ENCODE data around the gene ASB10. TPM values are rescaled to one million over a fixed set of nuclear protein-coding genes. Genes with fewer than 3 reads are reported as not detected.

Gene ASB10
- total RNA-seq, 2 donors from 2014 or later: not detected

DNA sequence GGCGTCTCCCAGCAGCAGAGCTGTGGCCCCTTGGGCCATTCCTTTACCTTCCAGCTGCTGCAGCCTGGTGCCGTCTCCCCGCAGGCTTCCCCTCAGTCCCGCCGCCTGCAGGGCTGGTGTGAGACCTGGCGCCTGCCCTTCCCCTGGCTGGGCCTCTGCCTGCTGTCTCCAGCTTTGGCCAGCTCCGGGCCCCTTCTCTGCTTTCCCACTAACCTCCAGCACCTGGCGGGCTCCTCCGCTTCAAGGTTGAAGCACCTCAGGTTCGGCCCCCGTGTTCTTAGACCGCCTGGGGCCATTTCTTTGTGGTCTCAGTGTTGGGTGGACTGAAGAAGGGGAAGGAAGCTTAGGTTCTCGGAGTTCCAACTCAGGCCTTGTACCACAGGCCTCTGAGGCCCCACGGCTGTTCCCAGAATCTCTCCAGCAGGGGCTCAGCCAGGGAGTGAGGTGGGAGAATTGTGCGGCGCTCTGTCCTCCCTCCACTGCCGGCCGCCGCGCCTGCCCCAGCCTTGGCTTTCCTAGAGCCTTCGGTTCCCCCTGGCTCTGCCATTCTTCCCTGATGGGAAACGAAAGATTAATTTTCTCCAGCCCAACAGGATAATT is 49.9 kb downstream of the ASB10 start:
- peak in 1 of 2 donors; percentile 48 for DNase-seq (ENCODE audit: low spot score in 2 of 2)
- no peak for ATAC-seq
- Mint-ChIP-seq H3K36me3 (no peaks in the 10 kb centered on the region), H3K27ac (no peak overlapping the region), H3K9me3 (no peaks in the 10 kb centered on the region)

DNA sequence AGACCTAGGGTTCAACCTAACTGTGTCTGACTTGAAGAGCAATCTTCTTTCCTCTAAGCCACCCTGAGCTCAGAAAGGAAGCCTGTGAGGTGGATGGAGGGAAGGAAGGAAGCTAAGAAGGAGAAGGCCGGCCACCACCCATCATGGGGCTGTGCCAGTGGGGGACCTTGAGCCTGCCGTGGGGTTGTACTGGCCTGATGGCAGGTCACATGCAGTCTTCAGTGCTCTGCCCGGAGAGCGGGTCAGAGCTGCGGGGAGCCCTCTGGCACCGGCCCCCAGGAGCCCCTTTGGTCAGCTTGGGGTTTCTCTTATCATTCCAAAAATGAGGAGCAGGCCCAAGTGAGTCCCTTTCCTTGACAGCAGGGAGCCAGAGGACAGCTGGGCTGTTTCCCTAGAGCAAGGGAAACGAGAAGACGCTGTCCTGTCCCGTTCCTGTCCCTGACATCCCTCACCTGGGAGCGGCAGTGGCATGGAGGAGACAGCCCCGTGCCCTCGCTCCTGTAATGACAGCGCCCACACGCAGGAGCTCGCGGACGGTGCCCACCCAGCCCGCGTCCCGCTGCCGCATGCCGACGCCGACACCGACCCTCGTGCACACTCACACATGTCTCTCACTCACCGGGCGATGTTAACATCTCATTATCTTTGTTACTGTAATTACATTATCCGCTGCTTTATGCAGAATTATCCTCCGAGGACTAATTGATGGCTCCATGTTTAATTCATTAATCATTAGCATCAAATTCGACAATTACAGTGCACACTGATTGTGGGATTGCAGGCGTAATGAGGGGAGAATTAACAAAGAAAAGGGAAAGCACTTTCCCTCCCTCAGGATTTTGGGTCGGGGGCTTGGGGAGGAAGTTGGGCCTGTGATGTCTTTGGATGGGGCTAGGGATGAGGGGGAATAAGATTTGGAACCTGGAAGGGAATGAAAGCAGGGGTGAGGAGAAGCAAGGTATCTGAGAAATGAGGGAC is 50.9 kb downstream of the ASB10 start:
- no peak overlapping the region for H3K27ac Mint-ChIP-seq
- no peaks in the 10 kb centered on the region for H3K9me3 Mint-ChIP-seq
- no peaks in the 10 kb centered on the region for H3K36me3 Mint-ChIP-seq
- no peak for DNase-seq (ENCODE audit: low spot score in 2 of 2)
- no peak for ATAC-seq

DNA sequence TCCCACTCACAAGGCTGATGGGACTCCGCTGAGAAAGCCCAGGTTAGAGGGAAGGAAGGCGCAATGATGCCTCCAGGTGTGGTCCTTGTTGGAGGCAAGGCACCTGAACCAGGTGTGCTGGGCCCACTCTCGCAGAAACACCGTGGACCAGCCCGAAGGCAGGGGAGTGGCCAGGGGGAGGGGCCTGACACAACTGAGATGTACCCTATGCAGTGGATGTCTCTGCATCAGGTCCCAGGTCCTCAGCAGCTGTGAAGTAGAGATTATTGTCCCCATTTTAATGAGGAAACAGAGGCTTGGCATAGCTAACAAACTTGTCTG is 51.6 kb downstream of the ASB10 start:
- Mint-ChIP-seq H3K36me3 (no peaks in the 10 kb centered on the region), H3K27ac (peak overlapping the region in 1 of 2 donors; percentile 52), H3K9me3 (no peaks in the 10 kb centered on the region)
- ATAC-seq (no peak), DNase-seq (ENCODE audit: low spot score in 2 of 2) (no peak)

DNA sequence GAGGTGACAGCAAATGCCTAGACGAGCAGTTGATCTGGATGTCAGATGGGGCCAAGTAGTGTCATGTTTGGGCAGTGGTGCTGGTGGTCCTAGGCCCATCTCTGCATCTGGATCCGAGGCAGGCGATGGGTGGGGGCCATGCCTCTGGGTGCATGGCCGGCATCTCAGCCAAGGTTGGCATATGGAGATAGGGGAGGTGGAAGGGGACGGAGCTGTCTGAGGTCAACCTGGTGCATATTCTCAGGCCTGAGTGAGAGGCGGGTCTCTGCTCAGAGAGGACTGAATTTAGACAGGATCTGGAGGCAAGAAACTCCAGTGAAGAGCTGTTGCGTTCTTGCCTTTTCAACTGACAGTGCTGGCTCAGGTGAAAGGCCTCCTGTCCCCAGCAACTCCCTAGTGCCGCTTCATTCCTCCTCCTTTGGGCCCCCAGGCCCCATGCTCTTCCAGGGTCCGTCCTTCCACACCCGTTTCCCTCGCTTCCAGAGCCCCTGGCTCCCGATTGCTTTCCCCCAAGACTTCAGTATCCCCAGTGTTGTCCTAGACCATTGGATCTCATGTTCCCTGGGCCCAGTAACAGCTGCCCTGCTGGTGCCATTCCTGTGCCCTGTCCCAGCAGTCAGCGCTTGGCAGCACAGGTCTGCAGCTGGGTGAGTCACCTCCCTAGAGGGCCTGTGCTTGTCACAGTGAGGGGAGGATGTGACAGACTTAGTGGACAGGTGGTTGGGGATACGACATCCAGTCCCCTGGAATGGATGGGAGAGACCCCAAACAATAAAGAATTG is 52.1 kb downstream of the ASB10 start:
- H3K9me3 Mint-ChIP-seq: no peaks in the 10 kb centered on the region
- ATAC-seq (no peak), DNase-seq (ENCODE audit: low spot score in 2 of 2) (no peak)
- H3K36me3 Mint-ChIP-seq: no peaks in the 10 kb centered on the region
- H3K27ac Mint-ChIP-seq: peak overlapping the region in 1 of 2 donors; percentile 52

DNA sequence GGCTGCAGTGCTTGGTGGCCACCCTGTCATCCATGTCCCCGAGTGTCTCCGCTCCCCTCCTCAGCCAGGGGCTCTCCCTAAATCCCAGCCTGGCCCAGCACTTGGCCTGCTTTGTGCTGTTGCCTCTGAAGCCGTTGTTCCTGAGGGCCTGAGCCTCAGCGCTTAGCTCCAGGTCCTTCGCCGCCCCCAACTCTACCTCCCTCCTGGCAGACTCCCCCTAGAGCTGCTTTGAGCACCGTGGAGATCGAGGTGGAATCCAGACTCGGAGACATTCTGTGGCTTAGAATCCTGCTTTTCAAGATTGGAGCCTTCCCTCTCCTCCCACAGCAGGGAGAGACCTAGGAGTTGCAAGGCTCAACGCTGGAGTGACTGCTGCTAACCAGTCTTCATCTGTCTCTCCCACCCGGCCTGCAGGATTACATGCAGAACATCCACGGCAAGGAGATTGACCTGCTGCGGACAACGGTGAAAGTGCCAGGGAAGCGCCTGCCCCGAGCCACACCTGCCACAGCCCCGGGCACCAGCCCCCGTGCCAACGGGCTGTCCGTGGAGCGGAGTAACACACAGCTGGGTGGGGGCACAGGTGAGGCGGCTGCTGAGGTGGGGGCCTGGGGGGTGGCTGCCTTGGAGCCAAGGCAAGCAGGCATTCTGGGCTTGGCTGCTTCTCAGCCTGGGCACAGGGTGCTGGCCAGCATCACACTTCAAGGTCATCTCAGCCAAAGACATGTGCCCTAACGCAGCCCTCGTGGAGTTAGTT is 52.9 kb downstream of the ASB10 start:
- Mint-ChIP-seq H3K36me3 (no peaks in the 10 kb centered on the region), H3K27ac (no peak overlapping the region), H3K9me3 (no peaks in the 10 kb centered on the region)
- ATAC-seq: no peak
- DNase-seq (ENCODE audit: low spot score in 2 of 2): no peak

DNA sequence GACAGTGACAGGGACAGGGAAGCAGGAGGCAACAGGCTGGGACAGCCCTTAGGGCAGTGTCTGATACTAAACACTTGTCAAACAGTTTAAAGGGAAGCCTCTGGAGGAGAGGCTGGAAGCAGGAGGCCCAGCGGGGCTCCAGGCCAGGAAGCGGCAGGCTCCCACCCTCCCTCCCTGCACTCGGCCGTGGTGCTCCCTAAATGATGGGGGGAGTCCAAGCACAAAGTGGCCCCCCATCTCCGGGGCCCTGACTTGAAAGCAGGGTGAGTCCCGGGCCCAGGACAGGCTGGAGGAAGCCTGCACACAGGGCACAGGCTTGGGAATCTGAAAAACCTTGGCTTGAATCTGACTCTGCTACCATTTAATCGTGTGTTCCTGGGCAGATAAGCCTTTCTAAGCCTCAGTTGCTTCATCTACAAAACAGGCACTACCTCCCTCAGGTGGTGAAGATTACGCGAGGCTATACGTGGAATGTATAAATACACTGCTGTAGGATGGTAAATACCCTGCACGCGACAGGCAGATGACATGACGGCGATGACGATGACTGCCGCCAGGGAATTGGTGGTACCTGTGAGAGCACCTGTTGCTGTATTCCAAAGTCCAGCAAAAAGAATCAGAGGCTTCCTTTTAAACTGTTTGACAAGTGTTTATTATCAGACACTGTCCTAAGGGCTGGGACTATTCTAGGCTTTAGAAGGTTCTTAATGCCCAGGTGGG is 53.6 kb downstream of the ASB10 start:
- H3K36me3 Mint-ChIP-seq: no peaks in the 10 kb centered on the region
- ATAC-seq (no peak), DNase-seq (ENCODE audit: low spot score in 2 of 2) (no peak)
- H3K9me3 Mint-ChIP-seq: no peaks in the 10 kb centered on the region
- peak overlapping the region in 1 of 2 donors; percentile 47 for H3K27ac Mint-ChIP-seq

DNA sequence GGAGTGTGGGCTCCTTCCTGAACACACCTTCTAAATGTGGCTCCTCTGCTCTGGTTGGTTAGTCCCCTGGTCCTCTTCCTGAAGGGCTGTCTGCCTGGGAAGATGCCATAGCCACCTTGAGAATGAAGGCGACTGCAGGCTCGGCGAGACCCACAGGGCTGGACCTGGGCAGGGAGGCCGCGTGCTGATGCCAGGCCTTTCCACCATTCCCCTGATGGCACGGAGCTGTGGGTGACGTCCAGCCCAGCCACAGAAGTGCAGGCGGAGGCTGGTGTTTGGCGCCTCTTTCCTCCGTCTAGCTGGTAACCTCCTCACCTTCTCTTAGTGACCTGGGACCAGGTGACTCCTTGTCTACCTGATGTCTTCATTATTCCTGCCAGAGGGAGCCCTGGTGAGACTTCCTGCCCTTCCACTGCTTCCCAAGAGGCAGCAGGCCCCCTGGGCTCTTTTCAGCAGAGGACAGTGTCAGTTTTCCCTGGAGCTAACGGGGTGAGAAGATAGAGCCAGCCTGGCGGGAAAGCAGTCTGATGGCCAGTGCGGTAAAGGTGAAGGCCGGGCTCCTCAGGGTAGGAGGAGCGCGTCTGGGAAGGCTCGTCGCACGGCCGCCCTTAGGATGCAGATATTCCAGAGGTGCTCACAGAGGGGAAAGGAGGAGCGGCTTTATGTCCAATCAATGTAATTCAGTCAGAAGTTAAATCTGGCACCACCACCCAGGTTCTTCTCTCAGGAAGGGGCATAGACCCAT is 54.4 kb downstream of the ASB10 start:
- Mint-ChIP-seq H3K9me3 (no peaks in the 10 kb centered on the region), H3K36me3 (no peaks in the 10 kb centered on the region), H3K27ac (peak overlapping the region in 1 of 2 donors; percentile 47)
- DNase-seq (ENCODE audit: low spot score in 2 of 2): no peak
- ATAC-seq: no peak

DNA sequence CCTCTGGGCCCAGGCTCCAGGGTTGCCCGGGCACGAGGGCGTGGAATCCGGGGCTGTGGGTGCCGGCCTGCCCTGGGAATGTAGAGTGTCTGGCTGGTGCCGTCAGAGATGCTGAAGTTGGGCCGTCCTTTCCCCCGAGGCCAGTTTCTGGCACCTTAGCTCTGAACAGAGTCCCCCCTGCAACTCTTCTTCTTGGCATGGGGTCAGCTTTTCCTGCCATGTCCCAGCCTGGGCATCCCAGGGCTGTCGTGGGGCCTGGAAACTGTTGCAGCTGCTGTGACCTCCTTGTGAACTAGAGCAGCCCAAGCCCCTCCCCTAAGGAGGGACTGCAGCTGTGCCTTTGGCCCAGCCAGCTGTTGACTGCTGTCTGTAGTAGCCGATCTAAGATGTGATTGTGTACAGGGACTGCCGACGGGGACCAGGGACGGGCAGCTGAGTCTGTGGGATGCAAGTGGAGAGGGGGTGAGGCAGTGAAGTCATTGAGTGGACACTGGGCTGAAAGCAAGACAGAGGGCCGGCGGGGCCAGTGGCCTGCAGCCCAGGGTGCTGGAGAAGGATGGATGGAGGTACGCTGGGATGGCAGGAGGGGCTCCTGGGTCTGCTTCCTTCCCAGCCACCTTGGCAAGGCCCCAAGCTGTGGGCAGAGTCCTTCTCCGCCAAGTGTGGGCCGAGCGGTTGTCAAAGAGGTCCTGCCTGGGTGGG is 55.3 kb downstream of the ASB10 start:
- DNase-seq (ENCODE audit: low spot score in 2 of 2): no peak
- no peaks in the 10 kb centered on the region for H3K9me3 Mint-ChIP-seq
- H3K27ac Mint-ChIP-seq: no peak overlapping the region
- no peak for ATAC-seq
- H3K36me3 Mint-ChIP-seq: no peaks in the 10 kb centered on the region

DNA sequence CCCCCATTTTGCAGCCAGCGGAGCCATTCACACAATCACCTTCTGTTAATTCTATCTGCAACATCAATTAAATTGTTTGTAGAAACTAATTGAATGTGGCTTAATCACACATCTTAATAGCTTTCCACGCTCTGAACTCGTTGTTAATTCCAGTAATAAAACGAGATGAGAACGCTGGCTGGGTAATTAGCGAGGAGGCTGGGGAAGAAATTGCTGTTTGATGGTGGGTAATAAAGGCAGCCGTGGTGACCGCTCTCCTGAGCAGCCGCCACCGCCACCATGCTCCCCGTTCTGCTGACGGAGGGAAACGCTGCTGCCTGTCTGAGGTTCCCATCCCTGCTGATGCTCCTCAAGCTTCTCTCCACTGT is 55.8 kb downstream of the ASB10 start:
- ATAC-seq: no peak
- Mint-ChIP-seq H3K27ac (no peak overlapping the region), H3K9me3 (no peaks in the 10 kb centered on the region)

DNA sequence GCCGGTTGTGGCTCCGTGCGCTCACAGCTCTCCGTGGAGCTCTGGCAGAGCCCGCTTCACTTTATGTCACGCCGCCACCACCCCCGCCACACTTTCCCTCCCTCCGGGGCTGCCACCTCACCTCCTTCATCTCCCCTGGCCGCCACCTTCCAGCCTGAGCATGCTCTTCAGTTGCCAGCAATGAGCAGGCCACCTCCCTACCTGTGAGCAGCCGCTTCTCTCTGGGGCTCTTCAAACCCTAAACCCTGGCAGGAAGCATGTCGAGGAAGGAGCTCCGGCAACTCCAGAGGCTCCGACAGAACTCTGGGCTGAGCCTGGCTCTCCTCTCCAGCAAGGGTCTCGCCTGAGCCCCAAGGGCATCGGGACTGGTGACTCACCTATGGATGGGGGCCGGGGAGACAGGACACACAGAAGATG is 56.3 kb downstream of the ASB10 start:
- Mint-ChIP-seq H3K9me3 (no peaks in the 10 kb centered on the region), H3K27ac (peak overlapping the region in 1 of 2 donors; percentile 67), H3K36me3 (no peaks in the 10 kb centered on the region)
- ATAC-seq (no peak), DNase-seq (ENCODE audit: low spot score in 2 of 2) (no peak)

More for the DNA sequence above, 55.8 kb downstream of the ASB10 start:
- H3K36me3 Mint-ChIP-seq: no peaks in the 10 kb centered on the region
- DNase-seq (ENCODE audit: low spot score in 2 of 2): no peak

DNA sequence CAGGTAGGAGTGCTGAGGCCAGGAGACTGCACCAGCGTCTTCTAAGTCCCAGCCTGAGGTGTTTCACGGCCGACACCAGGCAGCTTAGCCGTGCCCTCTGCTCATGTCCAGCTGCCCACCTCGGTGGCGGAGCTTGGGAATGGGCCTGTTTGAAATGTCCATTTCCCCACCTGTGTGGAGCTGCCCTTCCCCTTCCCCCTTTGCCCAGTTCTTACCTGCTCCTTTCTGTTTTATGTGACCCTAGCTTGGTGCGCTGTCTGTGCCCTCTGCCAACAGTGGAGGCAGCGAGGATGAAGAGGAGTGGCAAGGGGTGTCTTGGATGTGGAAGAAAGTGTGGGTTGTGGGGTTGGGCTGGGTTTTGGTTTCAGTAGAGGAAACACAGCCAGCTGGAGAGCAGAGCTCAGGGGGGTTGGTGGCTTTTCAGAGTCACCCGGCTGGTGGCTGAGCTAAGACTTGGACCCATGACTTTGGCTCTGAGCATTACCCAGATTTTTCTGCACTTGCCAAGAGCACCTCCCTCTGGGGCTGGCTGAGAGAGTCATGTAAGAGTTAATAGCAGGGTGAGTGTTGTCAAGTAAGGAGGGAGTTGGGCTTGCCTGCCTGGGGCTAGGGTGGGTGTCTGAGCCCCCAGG is 57.0 kb downstream of the ASB10 start:
- H3K9me3 Mint-ChIP-seq: no peaks in the 10 kb centered on the region
- ATAC-seq (no peak), DNase-seq (ENCODE audit: low spot score in 2 of 2) (no peak)
- peak overlapping the region in 1 of 2 donors; percentile 33 for H3K27ac Mint-ChIP-seq
- H3K36me3 Mint-ChIP-seq: no peaks in the 10 kb centered on the region

DNA sequence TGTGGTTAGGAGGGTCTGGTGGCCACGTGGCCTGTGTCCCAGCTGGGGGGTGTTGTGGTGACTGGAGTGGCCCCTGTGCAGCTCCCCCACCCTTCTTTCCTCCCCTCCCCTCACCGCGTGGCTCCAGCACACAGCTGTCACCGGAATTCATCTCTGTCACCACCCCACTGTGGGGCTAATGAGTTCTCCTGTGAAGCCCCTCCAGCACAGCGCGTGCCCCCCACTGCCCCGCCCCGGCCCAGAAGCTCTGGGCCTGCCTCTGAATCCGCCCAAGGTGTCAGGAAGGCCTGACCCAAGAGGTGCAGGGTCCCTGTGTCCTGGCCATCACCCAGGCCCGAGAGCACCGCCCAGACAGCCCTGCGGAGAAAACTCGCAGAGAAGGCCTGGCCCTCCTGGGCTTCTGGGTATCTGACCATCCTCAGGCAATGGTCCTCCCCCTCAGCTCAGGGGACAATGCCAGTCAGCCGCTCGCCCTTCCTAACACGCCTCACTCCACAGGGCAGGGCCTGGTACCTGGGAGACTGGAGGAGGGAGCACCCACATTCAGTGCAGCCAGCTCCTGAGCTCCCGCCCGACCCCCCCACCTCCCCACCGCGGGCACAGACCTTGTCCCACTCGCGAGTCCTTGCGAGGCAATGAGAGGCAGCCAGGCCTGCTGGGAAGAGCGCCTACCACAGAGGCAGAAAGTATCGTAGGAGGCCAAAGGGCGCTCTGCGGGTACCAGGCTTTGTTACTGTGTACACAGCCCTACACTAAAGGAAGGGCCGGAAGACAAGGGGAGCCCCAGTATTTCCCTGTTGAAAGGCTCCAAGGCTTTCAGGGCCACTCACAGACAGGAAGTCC is 57.7 kb downstream of the ASB10 start:
- ATAC-seq (no peak), DNase-seq (ENCODE audit: low spot score in 2 of 2) (no peak)
- Mint-ChIP-seq H3K9me3 (no peaks in the 10 kb centered on the region), H3K27ac (peak overlapping the region in 1 of 2 donors; percentile 33), H3K36me3 (no peaks in the 10 kb centered on the region)

DNA sequence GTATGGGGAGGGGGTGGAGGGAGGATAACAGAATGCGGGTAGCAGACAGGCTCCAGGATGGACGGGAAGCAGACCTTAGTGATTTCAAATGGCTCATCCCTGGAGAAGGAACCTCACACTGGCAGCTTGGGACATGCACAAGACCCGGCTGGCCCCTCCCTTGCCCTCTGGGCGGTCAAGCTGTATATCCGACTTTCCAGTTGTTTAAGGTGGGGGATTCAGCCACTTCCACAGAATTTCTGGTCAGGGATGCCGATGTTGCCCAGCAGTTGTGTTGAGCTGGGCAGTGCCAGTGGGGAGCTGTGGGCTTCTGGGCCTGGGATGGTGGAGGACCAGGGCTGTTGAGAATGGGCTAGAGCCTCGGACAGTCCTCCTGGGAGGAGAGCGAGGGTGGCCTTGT is 58.3 kb downstream of the ASB10 start:
- ATAC-seq: no peak
- H3K27ac Mint-ChIP-seq: no peak overlapping the region
- H3K36me3 Mint-ChIP-seq: no peaks in the 10 kb centered on the region

DNA sequence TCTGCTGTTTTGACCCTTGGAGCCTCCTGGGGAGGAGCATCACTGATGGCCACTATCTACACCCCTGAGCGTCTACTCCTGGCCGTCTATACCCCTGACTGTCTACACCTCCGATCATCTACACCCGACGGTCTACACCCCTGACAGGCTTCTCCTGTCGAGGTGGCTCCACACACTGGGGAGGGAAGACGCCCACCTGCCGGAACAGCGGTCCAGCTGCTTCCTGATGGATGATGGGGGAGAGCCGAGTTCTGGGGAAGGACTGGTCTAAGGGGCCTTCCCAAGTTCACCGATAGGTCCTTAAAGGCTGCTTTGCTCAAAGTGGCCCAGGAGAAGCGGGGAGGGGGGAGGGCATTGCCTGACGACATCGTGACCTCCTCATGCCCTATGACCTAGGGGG is 58.9 kb downstream of the ASB10 start:
- Mint-ChIP-seq H3K9me3 (no peaks in the 10 kb centered on the region), H3K36me3 (no peaks in the 10 kb centered on the region), H3K27ac (no peak overlapping the region)
- ATAC-seq (no peak), DNase-seq (ENCODE audit: low spot score in 2 of 2) (no peak)

More for the DNA sequence above, 58.3 kb downstream of the ASB10 start:
- no peaks in the 10 kb centered on the region for H3K9me3 Mint-ChIP-seq
- no peak for DNase-seq (ENCODE audit: low spot score in 2 of 2)

All from activated naive CD4-positive, alpha-beta T cell treated with anti-CD3 and anti-CD28 coated beads, Interleukin-2, amount 50 U/mL, for 72 hours (primary cell).